ENCODE measurements around the gene KLHL22. TPM values are rescaled to one million over a fixed set of nuclear protein-coding genes. Genes with fewer than 3 reads are reported as not detected.
"Not testable (repeated sequence)": the region's sequence is repeated elsewhere in the genome, so short reads cannot be mapped to it uniquely, and the experiment has no call there.

Gene KLHL22
- total and polyA plus RNA-seq, 2 donors (not counting 1 experiment from before 2014, with no cell fraction given): 17.4 to 35.3 TPM

- H3K79me2 ChIP-seq (ENCODE audit: control insufficient read depth, insufficient read depth, low read length): no peaks in the 10 kb centered on the region
- no peaks in the 10 kb centered on the region for H3K9me3 ChIP-seq (ENCODE audit: control insufficient read depth, insufficient read depth, low read depth, low read length)
- no peak overlapping the region for H3K4me3 ChIP-seq (replicated peaks in 1 of 4; ENCODE audit: control extremely low read depth in 1 of 4, insufficient read depth in 1 of 4, low read depth in 3 of 4, low read length in 4 of 4)
- H3K36me3 ChIP-seq (ENCODE audit: control insufficient read depth, insufficient read depth, low read length): no peaks in the 10 kb centered on the region
- no peak overlapping the region for H3K27ac ChIP-seq (ENCODE audit: insufficient read depth, low read length)
- H2AFZ ChIP-seq (ENCODE audit: low read length): no peak overlapping the region
- H3K9ac ChIP-seq (ENCODE audit: insufficient read depth, low read length): no peak overlapping the region
- no peak overlapping the region for H3K4me2 ChIP-seq (ENCODE audit: extremely low read depth, insufficient read depth, low read length)
- peak in 1 of 2 donors; percentile 51 for DNase-seq (ENCODE audit: low read depth in 2 of 2)
- H3K27me3 ChIP-seq (ENCODE audit: control insufficient read depth, insufficient read depth, low read length): no peaks in the 10 kb centered on the region
- no peaks in the 10 kb centered on the region for H4K20me1 ChIP-seq (ENCODE audit: control insufficient read depth, extremely low read depth, insufficient read depth, low read length)
- no peak for TF ChIP-seq EZH2 (IDR thresholded peaks at IDR 0.05; ENCODE audit: low read length, missing control alignments)
- no peak for TF ChIP-seq CTCF (conservative IDR thresholded peaks at IDR 0.05 in 1 of 2, IDR thresholded peaks at IDR 0.05 in 1 of 2; ENCODE audit: low read depth in 1 of 2, low read length in 2 of 2)
- no peaks in the 10 kb centered on the region for H3K4me1 ChIP-seq (ENCODE audit: control insufficient read depth, extremely low read depth, insufficient read depth, low read length)
These were observed 39.9 kb downstream of the KLHL22 start for GRCh38 chr22:20455709-20456063.

GRCh38 chr22:20453222-20453621 lies 42.4 kb downstream of the KLHL22 start:
- no peaks in the 10 kb centered on the region for H3K27me3 ChIP-seq (ENCODE audit: control insufficient read depth, insufficient read depth, low read length)
- H2AFZ ChIP-seq (ENCODE audit: low read length): no peak overlapping the region
- DNase-seq (ENCODE audit: low read depth in 2 of 2): no peak
- no peaks in the 10 kb centered on the region for H3K9me3 ChIP-seq (ENCODE audit: control insufficient read depth, insufficient read depth, low read depth, low read length)
- no peaks in the 10 kb centered on the region for H3K36me3 ChIP-seq (ENCODE audit: control insufficient read depth, insufficient read depth, low read length)
- H3K4me2 ChIP-seq (ENCODE audit: extremely low read depth, insufficient read depth, low read length): no peak overlapping the region
- H3K79me2 ChIP-seq (ENCODE audit: control insufficient read depth, insufficient read depth, low read length): no peaks in the 10 kb centered on the region
- TF ChIP-seq EZH2 (IDR thresholded peaks at IDR 0.05; ENCODE audit: low read length, missing control alignments) (no peak), CTCF (conservative IDR thresholded peaks at IDR 0.05 in 1 of 2, IDR thresholded peaks at IDR 0.05 in 1 of 2; ENCODE audit: low read depth in 1 of 2, low read length in 2 of 2) (no peak)
- no peak overlapping the region for H3K9ac ChIP-seq (ENCODE audit: insufficient read depth, low read length)
- H3K4me3 ChIP-seq (replicated peaks in 1 of 4; ENCODE audit: control extremely low read depth in 1 of 4, insufficient read depth in 1 of 4, low read depth in 3 of 4, low read length in 4 of 4): no peak overlapping the region
- H4K20me1 ChIP-seq (ENCODE audit: control insufficient read depth, extremely low read depth, insufficient read depth, low read length): no peaks in the 10 kb centered on the region
- H3K27ac ChIP-seq (ENCODE audit: insufficient read depth, low read length): no peak overlapping the region
- no peaks in the 10 kb centered on the region for H3K4me1 ChIP-seq (ENCODE audit: control insufficient read depth, extremely low read depth, insufficient read depth, low read length)

- no peaks in the 10 kb centered on the region for H3K79me2 ChIP-seq (ENCODE audit: control insufficient read depth, insufficient read depth, low read length)
- H3K27ac ChIP-seq (ENCODE audit: insufficient read depth, low read length): no peak overlapping the region
- no peak overlapping the region for H3K4me3 ChIP-seq (replicated peaks in 1 of 4; ENCODE audit: control extremely low read depth in 1 of 4, insufficient read depth in 1 of 4, low read depth in 3 of 4, low read length in 4 of 4)
- H4K20me1 ChIP-seq (ENCODE audit: control insufficient read depth, extremely low read depth, insufficient read depth, low read length): no peaks in the 10 kb centered on the region
- TF ChIP-seq CTCF (conservative IDR thresholded peaks at IDR 0.05 in 1 of 2, IDR thresholded peaks at IDR 0.05 in 1 of 2; ENCODE audit: low read depth in 1 of 2, low read length in 2 of 2) (no peak), EZH2 (IDR thresholded peaks at IDR 0.05; ENCODE audit: low read length, missing control alignments) (no peak)
- H3K36me3 ChIP-seq (ENCODE audit: control insufficient read depth, insufficient read depth, low read length): no peaks in the 10 kb centered on the region
- H3K4me1 ChIP-seq (ENCODE audit: control insufficient read depth, extremely low read depth, insufficient read depth, low read length): no peaks in the 10 kb centered on the region
- H3K9ac ChIP-seq (ENCODE audit: insufficient read depth, low read length): no peak overlapping the region
- DNase-seq (ENCODE audit: low read depth in 2 of 2): no peak
- H3K9me3 ChIP-seq (ENCODE audit: control insufficient read depth, insufficient read depth, low read depth, low read length): no peaks in the 10 kb centered on the region
- no peaks in the 10 kb centered on the region for H3K27me3 ChIP-seq (ENCODE audit: control insufficient read depth, insufficient read depth, low read length)
- H3K4me2 ChIP-seq (ENCODE audit: extremely low read depth, insufficient read depth, low read length): no peak overlapping the region
- no peak overlapping the region for H2AFZ ChIP-seq (ENCODE audit: low read length)
These were observed 43.7 kb downstream of the KLHL22 start for GRCh38 chr22:20451920-20452319.

GRCh38 chr22:20451129-20451778 lies 44.3 kb downstream of the KLHL22 start:
- not testable (repeated sequence) for H3K4me3 ChIP-seq (replicated peaks in 1 of 4; ENCODE audit: control extremely low read depth in 1 of 4, insufficient read depth in 1 of 4, low read depth in 3 of 4, low read length in 4 of 4)

More at GRCh38 chr22:20451129-20451778, 44.3 kb downstream of the KLHL22 start:
- H3K9me3 ChIP-seq (ENCODE audit: control insufficient read depth, insufficient read depth, low read depth, low read length); H3K36me3 ChIP-seq (ENCODE audit: control insufficient read depth, insufficient read depth, low read length); H3K4me2 ChIP-seq (ENCODE audit: extremely low read depth, insufficient read depth, low read length); H3K27me3 ChIP-seq (ENCODE audit: control insufficient read depth, insufficient read depth, low read length); H3K4me1 ChIP-seq (ENCODE audit: control insufficient read depth, extremely low read depth, insufficient read depth, low read length); H3K9ac ChIP-seq (ENCODE audit: insufficient read depth, low read length); H4K20me1 ChIP-seq (ENCODE audit: control insufficient read depth, extremely low read depth, insufficient read depth, low read length); H3K79me2 ChIP-seq (ENCODE audit: control insufficient read depth, insufficient read depth, low read length); DNase-seq (ENCODE audit: low read depth in 2 of 2); H2AFZ ChIP-seq (ENCODE audit: low read length); H3K27ac ChIP-seq (ENCODE audit: insufficient read depth, low read length): not testable (repeated sequence)
